Germinal center (tissue), 1 donor: Measurements from ENCODE around the gene FTHL17.

Experiments used
- DNase-seq: peaks from one replicate; pipeline ENCODE4 v3.0.0; 2012; ENCODE audit warnings: mixed read lengths, low spot score

FTHL17 gene

GRCh38 chrX:31071725-31072124 lies at the start of gene FTHL17:
Gene FTHL17, minus strand, starts transcription at chrX:31072041. Its CDS starts 88 bp downstream, at chrX:31071953.
- no peak for DNase-seq

- no peak for DNase-seq
These were observed 45.4 kb upstream of the FTHL17 start for GRCh38 chrX:31117266-31117665.

- no peak for DNase-seq
These were observed 43.6 kb upstream of the FTHL17 start for GRCh38 chrX:31115398-31115797.

GRCh38 chrX:31114858-31115257 lies 43.0 kb upstream of the FTHL17 start:
- no peak for DNase-seq

DNA sequence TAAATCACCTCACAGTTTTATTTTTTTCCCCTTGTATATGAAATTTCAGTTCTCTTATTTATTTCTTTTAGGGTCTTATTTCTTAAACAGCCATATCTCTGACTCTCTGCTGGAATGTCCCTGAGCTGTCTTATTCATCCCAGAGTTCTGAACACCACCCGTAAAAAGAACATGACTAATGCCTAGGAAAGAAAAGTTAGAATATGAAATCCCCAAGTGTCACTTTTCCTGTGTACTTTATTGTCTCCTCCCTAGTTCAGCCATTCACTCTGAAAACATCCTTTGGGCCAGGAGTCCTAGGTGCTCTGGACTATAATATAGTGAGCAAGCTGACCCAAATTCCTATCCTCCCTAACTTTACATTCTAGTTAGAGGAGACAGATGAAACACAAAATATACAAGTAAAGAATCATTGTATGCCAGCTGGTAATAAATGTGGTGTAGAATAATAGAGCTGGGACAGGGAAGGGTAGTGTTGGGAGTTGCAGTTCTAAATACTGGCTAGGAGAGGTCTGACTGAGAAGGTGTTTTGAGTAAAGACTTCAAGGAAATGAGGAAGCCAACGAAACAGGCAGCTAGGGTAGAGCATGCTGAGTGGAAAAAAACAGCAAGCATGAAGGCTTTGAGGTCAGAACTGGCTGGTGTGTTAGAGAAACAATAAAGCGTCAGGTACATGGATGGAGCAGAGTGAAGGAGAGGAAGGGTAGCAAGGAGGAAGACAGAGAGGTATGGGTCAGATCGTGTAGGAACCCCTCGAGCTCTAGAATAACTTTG lies 40.6 kb upstream of the FTHL17 start:
- no peak for DNase-seq

- DNase-seq: no peak
These were observed 38.8 kb upstream of the FTHL17 start for GRCh38 chrX:31110657-31111056.

- DNase-seq: no peak
These were observed 27.8 kb upstream of the FTHL17 start for GRCh38 chrX:31099536-31100090.

DNA sequence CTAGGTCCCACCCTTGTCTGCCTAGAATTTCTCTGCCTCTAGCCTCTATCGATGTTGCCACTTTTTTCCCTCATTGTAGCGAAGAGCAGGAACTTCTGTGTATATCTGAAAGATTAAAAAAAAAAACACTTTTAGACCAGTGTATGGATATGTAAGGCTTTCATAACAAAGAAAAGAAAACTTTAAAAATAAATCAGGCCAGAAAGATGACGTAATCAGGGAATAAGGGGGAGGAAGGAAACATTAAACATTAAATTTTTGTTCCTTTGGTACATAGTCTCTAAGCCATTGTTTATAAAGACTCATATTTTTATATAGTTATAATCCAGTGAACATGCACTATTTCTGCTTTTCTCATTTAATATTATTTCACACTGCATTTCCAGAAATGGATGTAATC lies 26.2 kb upstream of the FTHL17 start:
- no peak for DNase-seq

DNA sequence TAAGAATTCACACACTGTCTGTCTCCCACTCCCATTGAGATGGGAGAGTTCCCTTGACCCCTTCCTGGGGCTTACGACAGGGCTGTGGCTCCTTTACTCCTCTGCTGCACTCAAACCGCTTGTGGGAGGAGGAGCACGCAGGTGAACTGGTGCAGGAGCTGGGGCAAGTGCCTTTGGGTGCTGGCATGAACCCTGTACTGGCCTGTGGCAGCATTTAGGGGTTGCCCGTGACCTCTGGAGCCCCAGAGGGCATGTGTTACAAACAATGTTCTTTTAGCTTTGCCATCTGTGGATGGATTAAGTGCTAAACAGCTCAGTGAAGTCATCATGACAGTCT lies 21.8 kb upstream of the FTHL17 start:
- no peak for DNase-seq

DNA sequence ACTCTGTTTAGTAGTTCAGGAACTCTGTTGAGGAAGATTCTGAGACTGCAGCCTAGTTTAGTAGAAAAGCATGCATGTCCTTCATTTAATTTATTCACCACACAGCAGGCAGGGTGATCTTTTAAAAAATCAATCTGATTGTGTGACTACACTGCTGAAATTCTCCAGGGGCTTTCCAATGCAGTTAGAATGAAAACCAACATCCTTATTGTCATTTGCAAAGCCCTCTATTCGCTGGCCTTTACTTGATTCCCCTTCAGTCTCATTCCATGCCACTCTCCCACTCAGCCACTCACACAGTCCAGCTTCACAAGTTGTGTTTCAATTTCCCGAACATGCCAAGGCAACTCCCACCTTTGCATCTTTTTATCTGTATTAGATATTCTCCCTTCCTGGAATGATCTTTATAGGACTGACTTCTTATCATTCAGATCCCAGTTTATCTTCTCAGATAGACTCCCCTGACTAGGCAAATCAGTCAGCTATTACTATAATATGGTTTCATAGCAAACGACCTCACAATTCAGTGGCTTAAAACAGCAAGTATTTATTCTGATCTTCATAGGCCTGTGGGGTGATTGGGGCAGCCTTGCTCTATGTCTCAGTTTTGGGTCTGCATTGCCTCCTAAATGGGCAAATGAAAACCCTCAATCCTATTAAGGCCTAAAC lies 21.3 kb upstream of the FTHL17 start:
- no peak for DNase-seq

GRCh38 chrX:31092476-31092875 lies 20.6 kb upstream of the FTHL17 start:
- no peak for DNase-seq

- no peak for DNase-seq
These were observed 20.0 kb upstream of the FTHL17 start for GRCh38 chrX:31091819-31092218.

- no peak for DNase-seq
These were observed 2.7 kb upstream of the FTHL17 start for GRCh38 chrX:31074522-31074921.

DNA sequence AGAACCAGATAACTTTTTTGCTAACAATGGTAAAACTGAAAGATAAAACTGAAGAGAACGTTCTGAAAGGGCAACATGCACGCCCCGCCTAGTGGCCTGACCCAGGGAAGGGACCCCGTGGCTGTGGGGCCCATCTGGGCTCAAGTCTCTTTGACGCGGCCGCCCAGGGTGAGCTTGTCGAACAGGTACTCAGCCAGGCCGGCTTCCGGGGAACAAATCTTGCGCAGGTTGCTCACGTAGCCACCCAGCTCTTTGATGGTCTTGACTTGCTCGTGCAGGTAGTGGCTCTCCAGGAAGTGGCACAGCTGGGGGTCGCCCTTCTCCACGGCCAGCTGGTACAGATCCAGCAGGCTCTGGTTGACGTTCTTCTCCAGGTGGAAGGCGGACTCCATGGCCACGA lies 579 bp downstream of the FTHL17 start:
- no peak for DNase-seq

GRCh38 chrX:31070057-31070468 lies 1.8 kb downstream of the FTHL17 start:
- no peak for DNase-seq

DNA sequence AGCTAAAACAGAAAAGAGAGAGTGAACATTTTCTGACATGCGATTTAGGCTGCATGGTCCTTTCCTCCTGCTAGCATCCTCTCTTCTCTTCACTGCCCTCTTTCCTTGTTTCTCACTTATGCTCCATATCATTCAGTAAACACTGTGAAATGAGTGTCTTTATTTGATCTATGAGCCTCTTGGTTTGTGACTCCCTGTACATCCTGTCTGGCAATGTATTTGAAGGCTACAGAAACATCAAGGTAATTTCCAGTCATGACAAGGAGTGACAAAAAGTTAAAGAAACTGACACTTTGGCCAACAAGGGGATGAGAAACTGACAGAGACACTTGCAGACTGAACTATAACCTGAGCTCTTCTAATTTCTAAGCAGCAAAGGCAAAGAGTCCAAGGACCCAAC lies 8.7 kb downstream of the FTHL17 start:
- no peak for DNase-seq

DNA sequence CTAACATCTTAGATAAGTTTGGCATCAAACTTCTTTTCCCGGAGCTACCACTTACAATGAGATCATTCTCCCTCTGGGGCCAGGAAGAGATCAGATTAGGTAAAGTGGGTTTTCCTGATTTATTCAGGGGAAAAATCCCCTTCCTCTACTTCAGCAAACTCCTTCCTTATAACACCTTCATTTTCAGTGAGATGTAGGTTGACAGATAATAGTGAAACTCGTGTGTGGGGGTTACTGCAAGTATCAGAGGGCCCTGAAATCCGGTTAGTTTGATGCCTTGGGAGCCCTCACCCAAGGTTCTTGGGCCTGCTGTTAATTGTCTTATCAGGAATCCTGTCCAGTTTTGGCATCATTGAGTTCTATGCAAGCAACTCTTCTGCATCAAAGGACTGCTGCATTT lies 10.8 kb downstream of the FTHL17 start:
- DNase-seq: no peak

DNA sequence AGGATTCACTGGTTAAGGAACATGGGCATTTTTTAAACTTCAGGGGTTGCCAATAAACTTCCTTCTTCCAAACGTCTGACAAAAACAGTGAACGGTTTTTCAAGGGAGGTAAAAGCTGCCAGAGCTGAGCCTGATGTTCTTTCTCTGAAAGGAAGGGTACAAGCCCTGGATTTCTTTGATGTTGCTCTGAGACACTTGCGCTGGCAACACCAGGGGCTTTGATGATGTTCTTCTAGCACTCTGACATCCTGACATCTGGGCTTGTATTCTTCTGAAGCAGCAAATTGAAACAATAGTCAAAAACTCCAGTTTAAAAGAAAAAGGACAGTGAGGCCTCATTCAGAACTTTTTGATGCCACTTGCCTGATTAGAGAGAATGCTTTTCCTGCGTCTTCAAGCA lies 11.8 kb downstream of the FTHL17 start:
- DNase-seq: no peak

- DNase-seq: no peak
These were observed 13.6 kb downstream of the FTHL17 start for GRCh38 chrX:31058284-31058683.

DNA sequence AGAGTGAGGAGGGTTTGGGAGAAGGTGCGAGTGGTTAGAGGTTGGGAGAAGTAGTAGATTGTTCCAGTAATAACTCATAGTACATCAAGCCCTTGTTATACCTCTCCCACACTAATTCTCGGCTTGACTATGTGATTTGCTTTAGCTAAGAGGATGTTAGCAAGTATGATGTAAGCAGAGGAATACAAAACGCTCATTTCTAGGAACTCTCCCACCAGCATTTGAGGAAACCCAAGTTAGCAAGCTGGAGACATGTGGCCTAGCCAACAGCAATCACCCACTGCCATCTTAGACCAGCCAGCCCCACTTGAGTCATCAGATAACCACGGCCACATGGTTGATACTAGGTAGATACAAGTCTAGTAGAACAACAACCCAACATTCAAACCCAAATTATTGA lies 14.2 kb downstream of the FTHL17 start:
- DNase-seq: no peak

GRCh38 chrX:31057291-31057690 lies 14.6 kb downstream of the FTHL17 start:
- DNase-seq: no peak

GRCh38 chrX:31053621-31054020 lies 18.2 kb downstream of the FTHL17 start:
- DNase-seq: no peak

DNA sequence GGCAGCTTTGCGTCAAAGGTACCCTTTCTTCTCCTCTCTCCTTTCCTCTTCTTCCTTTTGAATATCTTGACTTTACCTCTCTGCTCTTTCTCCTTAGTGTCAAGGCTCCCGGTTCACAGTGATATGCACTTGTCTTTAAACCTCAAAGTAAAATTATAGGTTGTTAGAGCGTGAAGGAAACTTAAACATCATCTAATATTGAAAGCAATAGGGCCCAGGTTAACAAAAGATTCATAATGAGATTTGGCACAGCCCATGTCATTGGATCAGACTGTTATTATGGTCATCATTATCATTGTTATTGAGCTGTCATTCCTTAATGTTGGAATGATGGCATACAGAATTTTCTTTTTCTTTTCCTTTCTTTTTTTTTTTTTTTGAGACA lies 32.5 kb downstream of the FTHL17 start:
- DNase-seq: no peak
